ENCODE measurements around the gene MAGI1. TPM values are rescaled to one million over a fixed set of nuclear protein-coding genes. Genes with fewer than 3 reads are reported as not detected.

MAGI1 gene
- total RNA-seq, 1 donor from 2014 or later = 5.0 TPM

- FAIRE-seq = no peak
Measured at GRCh38 chr3:65664446-65664845, 374.3 kb downstream of the MAGI1 start.

GRCh38 chr3:65662095-65662494 is 376.6 kb downstream of the MAGI1 start:
- FAIRE-seq (no peak), DNase-seq (ENCODE audit: low read depth) (no peak)
- Histone ChIP-seq H3K36me3 (ENCODE audit: control insufficient read depth, insufficient read depth, low read length) (no peaks in the 10 kb centered on the region), H3K27me3 (ENCODE audit: control insufficient read depth, insufficient read depth, low read length) (no peaks in the 10 kb centered on the region), H3K4me3 (ENCODE audit: low read depth, low read length) (no peak overlapping the region)
- no peak for TF ChIP-seq CTCF (IDR thresholded peaks at IDR 0.05; ENCODE audit: insufficient read depth, low read length, severe bottlenecking)

More at GRCh38 chr3:65664446-65664845, 374.3 kb downstream of the MAGI1 start:
- TF ChIP-seq CTCF (IDR thresholded peaks at IDR 0.05; ENCODE audit: insufficient read depth, low read length, severe bottlenecking) = no peak
- no peaks in the 10 kb centered on the region for H3K36me3 ChIP-seq (ENCODE audit: control insufficient read depth, insufficient read depth, low read length)
- H3K4me3 ChIP-seq (ENCODE audit: low read depth, low read length) = no peak overlapping the region
- no peaks in the 10 kb centered on the region for H3K27me3 ChIP-seq (ENCODE audit: control insufficient read depth, insufficient read depth, low read length)
- DNase-seq (ENCODE audit: low read depth) = no peak

GRCh38 chr3:65660000-65660598 is 378.6 kb downstream of the MAGI1 start:
- Histone ChIP-seq H3K4me3 (ENCODE audit: low read depth, low read length) (no peak overlapping the region), H3K36me3 (ENCODE audit: control insufficient read depth, insufficient read depth, low read length) (no peaks in the 10 kb centered on the region), H3K27me3 (ENCODE audit: control insufficient read depth, insufficient read depth, low read length) (no peaks in the 10 kb centered on the region)
- DNase-seq (ENCODE audit: low read depth) (no peak), FAIRE-seq (no peak)
- TF ChIP-seq CTCF (IDR thresholded peaks at IDR 0.05; ENCODE audit: insufficient read depth, low read length, severe bottlenecking) = no peak

GRCh38 chr3:65659396-65659795 is 379.3 kb downstream of the MAGI1 start:
- no peak overlapping the region for H3K4me3 ChIP-seq (ENCODE audit: low read depth, low read length)
- no peaks in the 10 kb centered on the region for H3K36me3 ChIP-seq (ENCODE audit: control insufficient read depth, insufficient read depth, low read length)
- no peaks in the 10 kb centered on the region for H3K27me3 ChIP-seq (ENCODE audit: control insufficient read depth, insufficient read depth, low read length)
- no peak for TF ChIP-seq CTCF (IDR thresholded peaks at IDR 0.05; ENCODE audit: insufficient read depth, low read length, severe bottlenecking)
- no peak for DNase-seq (ENCODE audit: low read depth)
- no peak for FAIRE-seq

- DNase-seq (ENCODE audit: low read depth) = no peak
- TF ChIP-seq CTCF (IDR thresholded peaks at IDR 0.05; ENCODE audit: insufficient read depth, low read length, severe bottlenecking) = no peak
- peak; percentile 32 for FAIRE-seq
Measured at GRCh38 chr3:65658401-65658800, 380.3 kb downstream of the MAGI1 start.

GRCh38 chr3:65655061-65655460 is 383.7 kb downstream of the MAGI1 start:
- H3K4me3 ChIP-seq (ENCODE audit: low read depth, low read length) = no peak overlapping the region
- DNase-seq (ENCODE audit: low read depth) (no peak), FAIRE-seq (no peak)
- H3K27me3 ChIP-seq (ENCODE audit: control insufficient read depth, insufficient read depth, low read length) = no peaks in the 10 kb centered on the region
- TF ChIP-seq CTCF (IDR thresholded peaks at IDR 0.05; ENCODE audit: insufficient read depth, low read length, severe bottlenecking) = no peak
- no peaks in the 10 kb centered on the region for H3K36me3 ChIP-seq (ENCODE audit: control insufficient read depth, insufficient read depth, low read length)

More at GRCh38 chr3:65658401-65658800, 380.3 kb downstream of the MAGI1 start:
- H3K27me3 ChIP-seq (ENCODE audit: control insufficient read depth, insufficient read depth, low read length) = no peaks in the 10 kb centered on the region
- H3K4me3 ChIP-seq (ENCODE audit: low read depth, low read length) = no peak overlapping the region
- H3K36me3 ChIP-seq (ENCODE audit: control insufficient read depth, insufficient read depth, low read length) = no peaks in the 10 kb centered on the region

Measured in bronchial epithelial cell (primary cell).